Measurements from ENCODE around the gene CD177. TPM values are rescaled to one million over a fixed set of nuclear protein-coding genes. Genes with fewer than 3 reads are reported as not detected.
A peak's percentile ranks its signal among the peaks of the same experiment; 100 is the strongest.
"Not testable (repeated sequence)": the region's sequence is repeated elsewhere in the genome, so short reads cannot be mapped to it uniquely, and the experiment has no call there.

Gene CD177
- total RNA-seq, 1 donor from 2014 or later: 2.6 TPM

GRCh38 chr19:43332058-43332922, 21.2 kb upstream of the CD177 start:
- peak in 1 of 2 donors; percentile 10 for DNase-seq (ENCODE audit: low read depth in 2 of 2)

- not testable (repeated sequence) for DNase-seq (ENCODE audit: low read depth in 2 of 2)
These were observed 17.0 kb upstream of the CD177 start for GRCh38 chr19:43336508-43336907.

GRCh38 chr19:43337737-43338136, 15.7 kb upstream of the CD177 start:
- no peak for DNase-seq (ENCODE audit: low read depth in 2 of 2)

GRCh38 chr19:43338530-43338929, 15.0 kb upstream of the CD177 start:
- no peak for DNase-seq (ENCODE audit: low read depth in 2 of 2)

GRCh38 chr19:43339243-43339930, 14.1 kb upstream of the CD177 start:
- DNase-seq (ENCODE audit: low read depth in 2 of 2): not testable (repeated sequence)

GRCh38 chr19:43340101-43340500, 13.4 kb upstream of the CD177 start:
- DNase-seq (ENCODE audit: low read depth in 2 of 2): not testable (repeated sequence)

GRCh38 chr19:43341098-43341497, 12.4 kb upstream of the CD177 start:
- not testable (repeated sequence) for DNase-seq (ENCODE audit: low read depth in 2 of 2)

- peak; percentile 61 to 77 for DNase-seq (ENCODE audit: low read depth in 2 of 2)
These were observed 11.4 kb upstream of the CD177 start for GRCh38 chr19:43342104-43342503.

- DNase-seq (ENCODE audit: low read depth in 2 of 2): not testable (repeated sequence)
These were observed 9.1 kb upstream of the CD177 start for GRCh38 chr19:43344347-43344925.

- DNase-seq (ENCODE audit: low read depth in 2 of 2): not testable (repeated sequence)
These were observed 3.7 kb upstream of the CD177 start for GRCh38 chr19:43349813-43350212.

GRCh38 chr19:43351998-43352746, 1.3 kb upstream of the CD177 start:
- DNase-seq (ENCODE audit: low read depth in 2 of 2): no peak

GRCh38 chr19:43354305-43354627, 780 bp downstream of the CD177 start:
- no peak for DNase-seq (ENCODE audit: low read depth in 2 of 2)

GRCh38 chr19:43356749-43357148, 3.3 kb downstream of the CD177 start:
- not testable (repeated sequence) for DNase-seq (ENCODE audit: low read depth in 2 of 2)

GRCh38 chr19:43362179-43362578, 8.7 kb downstream of the CD177 start:
- peak in 1 of 2 donors; percentile 17 for DNase-seq (ENCODE audit: low read depth in 2 of 2)

GRCh38 chr19:43362745-43363144, 9.3 kb downstream of the CD177 start:
- DNase-seq (ENCODE audit: low read depth in 2 of 2): no peak

GRCh38 chr19:43365677-43366076, 12.2 kb downstream of the CD177 start:
- not testable (repeated sequence) for DNase-seq (ENCODE audit: low read depth in 2 of 2)

- no peak for DNase-seq (ENCODE audit: low read depth in 2 of 2)
These were observed 14.3 kb downstream of the CD177 start for GRCh38 chr19:43367822-43368221.

- DNase-seq (ENCODE audit: low read depth in 2 of 2): not testable (repeated sequence)
These were observed 15.4 kb downstream of the CD177 start for GRCh38 chr19:43368897-43369296.

- DNase-seq (ENCODE audit: low read depth in 2 of 2): no peak
These were observed 18.4 kb downstream of the CD177 start for GRCh38 chr19:43371909-43372308.

GRCh38 chr19:43372462-43372861, 19.0 kb downstream of the CD177 start:
- DNase-seq (ENCODE audit: low read depth in 2 of 2): peak; percentile 9 to 51

- DNase-seq (ENCODE audit: low read depth in 2 of 2): not testable (repeated sequence)
These were observed 24.1 kb downstream of the CD177 start for GRCh38 chr19:43377624-43378023.

- DNase-seq (ENCODE audit: low read depth in 2 of 2): no peak
These were observed 26.5 kb downstream of the CD177 start for GRCh38 chr19:43380008-43380407.

All from lung microvascular endothelial cell (primary cell).